HG03196 (cell line): Measurements from ENCODE around the gene KCNK1.

ENCODE experiments used
- ATAC-seq: cut with Tn5 transposase; IDR thresholded peaks from one replicate; pipeline ENCODE4 v1.9.1; 2021; ENCODE audit not compliant: unreplicated experiment

KCNK1 gene

DNA sequence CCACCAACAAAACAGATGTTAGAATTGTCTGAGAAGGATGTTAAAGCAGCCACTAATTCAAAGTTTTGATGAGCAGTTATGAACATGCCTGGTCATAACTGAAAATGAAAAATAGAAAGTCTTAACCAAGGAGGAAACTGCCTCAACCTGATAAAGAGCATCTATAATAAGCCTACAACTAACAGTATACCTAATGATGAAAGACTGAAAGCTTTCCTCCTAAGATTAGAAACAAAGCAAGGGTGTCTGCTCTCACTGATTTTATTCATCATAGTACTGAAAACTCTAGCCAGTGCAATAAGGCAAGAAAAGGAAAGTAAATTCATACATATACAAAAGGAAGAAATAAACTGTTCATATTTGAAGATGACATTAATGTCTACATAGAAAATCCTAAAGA lies 82.0 kb downstream of the KCNK1 start:
- ATAC-seq, result no peak

DNA sequence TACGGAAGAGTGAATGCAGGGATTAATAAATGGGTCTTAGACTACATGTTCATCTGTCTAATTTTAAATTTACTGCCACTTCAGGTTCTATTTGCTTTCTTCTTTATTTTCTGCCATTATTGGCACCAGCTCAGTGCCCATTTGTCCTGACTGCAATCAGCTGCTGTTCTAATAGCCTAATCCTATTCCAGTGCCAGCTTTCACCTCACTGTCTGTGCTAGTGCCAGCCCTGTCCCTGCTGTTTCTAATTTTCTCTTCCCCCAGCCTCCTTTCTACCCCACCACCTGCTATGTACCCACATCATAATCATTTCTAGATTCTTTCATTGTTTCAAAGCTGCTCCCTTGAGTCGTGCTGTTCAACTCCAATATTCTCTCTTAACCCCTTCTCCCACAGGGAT lies 86.4 kb downstream of the KCNK1 start:
- no peak for ATAC-seq

DNA sequence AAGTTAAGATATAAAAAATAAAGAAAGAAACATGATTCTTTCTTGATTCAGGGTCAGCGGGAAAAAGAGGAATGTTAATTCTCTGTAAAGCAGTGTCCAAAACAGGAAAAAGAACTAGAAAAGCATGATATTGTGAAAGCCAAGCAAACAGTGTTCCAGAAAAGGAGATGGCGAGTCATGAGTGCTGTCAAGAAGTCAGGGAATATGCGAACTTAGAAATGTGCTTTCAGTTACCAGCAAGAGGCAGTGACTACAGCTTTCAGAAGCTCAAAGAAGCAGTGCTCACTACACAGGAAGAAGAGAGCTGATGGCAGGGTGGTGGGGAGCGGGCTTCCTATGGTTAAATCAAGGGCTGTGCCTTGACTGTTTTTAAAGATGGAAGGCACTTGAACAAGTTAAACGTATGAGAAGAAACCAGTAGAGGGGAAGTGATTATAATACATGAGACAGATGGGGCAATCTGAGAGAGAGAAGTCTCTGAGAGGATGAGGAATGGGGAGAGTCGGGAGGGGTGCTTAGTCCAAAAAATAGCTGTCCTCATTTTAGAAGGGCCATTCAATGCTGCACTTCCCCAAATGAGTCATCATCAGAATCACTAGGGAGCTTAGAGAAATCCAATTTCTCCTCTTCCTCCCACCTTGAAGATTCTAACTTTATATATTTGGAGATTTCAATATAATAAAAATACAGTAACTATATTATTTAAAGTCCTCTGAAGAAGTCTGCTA lies 90.4 kb downstream of the KCNK1 start:
- no peak for ATAC-seq

GRCh38 chr1:233704898-233705723 lies 91.2 kb downstream of the KCNK1 start:
- no peak for ATAC-seq

- no peak for ATAC-seq
Measured at GRCh38 chr1:233707153-233707879, 93.4 kb downstream of the KCNK1 start.

- ATAC-seq, result no peak
Measured at GRCh38 chr1:233707880-233708815, 94.2 kb downstream of the KCNK1 start.

GRCh38 chr1:233710031-233710430 lies 96.1 kb downstream of the KCNK1 start:
- ATAC-seq, result no peak

- no peak for ATAC-seq
Measured at GRCh38 chr1:233710507-233710906, 96.6 kb downstream of the KCNK1 start.

DNA sequence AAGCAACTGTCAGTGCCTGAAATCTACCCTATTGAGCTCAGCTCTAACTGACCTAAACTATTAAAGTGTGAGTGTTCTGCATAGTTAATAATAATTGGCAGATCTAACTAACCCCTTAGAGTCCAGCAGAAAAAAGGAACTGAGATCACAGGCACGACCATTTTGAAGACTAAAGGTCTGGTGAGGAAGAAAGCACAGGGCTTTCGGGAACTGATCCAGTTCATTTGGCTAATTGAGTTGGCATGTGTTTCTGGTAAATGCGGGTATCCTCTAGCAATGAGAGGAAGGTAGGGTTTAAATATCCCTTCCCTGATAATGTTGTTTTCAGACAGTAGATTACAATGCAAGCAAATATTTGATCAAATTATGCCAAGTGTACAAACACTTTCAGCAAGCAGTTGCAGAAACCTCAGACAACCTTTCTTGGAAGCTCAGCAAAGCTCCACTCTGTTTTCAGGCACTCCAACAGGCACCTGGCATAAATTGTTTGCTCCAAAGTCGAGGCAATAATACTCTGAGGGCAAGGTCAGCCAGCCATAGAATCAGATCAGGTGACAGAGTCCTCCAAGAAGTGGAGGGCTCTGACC lies 100.8 kb downstream of the KCNK1 start:
- ATAC-seq, result no peak

DNA sequence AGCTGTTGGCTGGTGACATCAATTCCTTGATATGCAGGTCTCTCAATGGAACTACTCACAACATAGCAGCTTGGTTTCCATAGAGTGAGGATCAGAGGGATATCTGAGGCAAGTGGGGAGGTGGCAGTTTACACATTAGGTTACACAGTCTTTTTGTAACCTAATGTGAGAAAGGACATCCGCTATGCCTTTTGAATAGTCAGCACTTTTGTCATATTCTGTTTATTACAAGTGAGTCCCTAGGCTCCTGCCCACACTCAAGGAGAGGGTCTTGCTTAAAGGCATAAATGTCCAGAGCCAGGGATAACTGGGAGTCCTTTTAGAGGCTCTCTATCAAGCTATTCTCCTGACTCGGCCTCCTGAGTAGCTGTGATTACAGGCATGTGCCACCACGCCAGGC lies 104.2 kb downstream of the KCNK1 start:
- ATAC-seq, result no peak

DNA sequence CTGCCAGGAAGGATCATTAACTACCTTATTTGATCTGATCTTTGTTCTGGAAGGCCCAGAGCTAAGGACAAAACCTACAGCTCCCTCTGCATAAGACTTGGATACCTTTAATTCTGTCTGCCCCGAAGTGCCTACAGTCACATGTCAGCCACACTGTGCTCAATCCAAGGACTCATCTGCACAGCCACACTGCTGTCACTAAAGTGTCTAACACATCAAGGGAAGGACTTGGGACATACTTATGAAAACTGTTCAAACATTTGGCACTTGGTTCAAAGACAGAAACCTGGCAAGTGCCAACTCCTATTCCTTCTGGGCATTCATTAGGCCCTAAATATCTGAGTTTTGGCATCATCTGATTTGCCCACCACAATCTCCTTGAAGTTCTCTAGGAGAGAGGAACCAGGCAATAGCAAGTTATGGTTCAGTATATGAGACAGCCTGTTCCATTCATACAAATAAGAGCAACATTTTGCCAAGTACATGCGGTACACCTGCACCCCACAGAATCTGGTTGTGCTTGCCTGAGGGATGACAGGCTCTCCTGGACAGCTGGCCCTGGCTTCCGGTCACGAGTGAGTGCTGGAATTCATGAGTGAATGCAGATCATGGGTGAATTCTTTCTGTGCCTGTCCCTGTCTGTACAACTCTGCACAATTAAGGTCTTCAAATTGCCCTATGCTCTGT lies 105.9 kb downstream of the KCNK1 start:
- no peak for ATAC-seq

GRCh38 chr1:233721004-233721595 lies 107.2 kb downstream of the KCNK1 start:
- no peak for ATAC-seq
